Keratinocyte (primary cell): Measurements from ENCODE around the gene CDKN2C. TPM values are rescaled to one million over a fixed set of nuclear protein-coding genes. Genes with fewer than 3 reads are reported as not detected.

ENCODE experiments used
- DNase-seq: peaks from one replicate; pipeline ENCODE4 v3.0.0-alpha.2; 2011; ENCODE audit warnings: low read depth, missing footprints, low spot score
- FAIRE-seq: peaks from 2 replicates; lab custom pipeline; 2011; peaks lifted over from hg19 to GRCh38; lab: Jason Lieb, UNC
- H2AFZ ChIP-seq: 2 replicates; pipeline ENCODE4 v1.6.0; 2012; ENCODE audit warnings: low read length, control low read depth, inconsistent platforms; ENCODE audit not compliant: control insufficient read depth
- H3K27ac ChIP-seq: 2 replicates; pipeline ENCODE4 v1.5.1; 2011; ENCODE audit warnings: low read length; ENCODE audit not compliant: control insufficient read depth, insufficient read depth
- H3K27me3 ChIP-seq: 3 replicates; pipeline ENCODE4 v1.6.0; 2011; ENCODE audit warnings: low read length; ENCODE audit not compliant: control insufficient read depth, insufficient read depth; ENCODE audit errors: extremely low read depth
- H3K36me3 ChIP-seq, 2 experiments: 2 replicates in 1 of 2; 3 replicates in 1 of 2; pipeline ENCODE4 v1.5.1; 2011; ENCODE audit warnings: low read length in 2 of 2, mild to moderate bottlenecking in 1 of 2; ENCODE audit not compliant: control insufficient read depth in 2 of 2, insufficient read depth in 2 of 2; ENCODE audit errors: extremely low read depth in 1 of 2
- H3K4me1 ChIP-seq: 3 replicates; pipeline ENCODE4 v1.5.1; 2011; ENCODE audit warnings: low read length; ENCODE audit not compliant: control insufficient read depth, insufficient read depth; ENCODE audit errors: extremely low read depth
- H3K4me2 ChIP-seq: 3 replicates; pipeline ENCODE4 v1.6.0; 2011; ENCODE audit warnings: low read depth, low read length; ENCODE audit not compliant: control insufficient read depth, insufficient read depth; ENCODE audit errors: extremely low read depth
- H3K4me3 ChIP-seq, 3 experiments: fragments of 200-600 bp in 1 of 3; sonication (generic) in 1 of 3; 2 replicates in 2 of 3; 3 replicates in 1 of 3; pipeline ENCODE4 v1.5.1; 2011 to 2016; ENCODE audit warnings: low read length in 3 of 3, mild to moderate bottlenecking in 3 of 3, control low read depth in 2 of 3, inconsistent platforms in 1 of 3, low read depth in 1 of 3, mixed read lengths in 1 of 3, mixed run types in 1 of 3, moderate library complexity in 1 of 3; ENCODE audit not compliant: control insufficient read depth in 2 of 3, insufficient read depth in 2 of 3; ENCODE audit errors: extremely low read depth in 1 of 3
- H3K79me2 ChIP-seq: 2 replicates; pipeline ENCODE4 v1.6.0; 2012; ENCODE audit warnings: low read length; ENCODE audit not compliant: control insufficient read depth, insufficient read depth
- H3K9ac ChIP-seq: 3 replicates; pipeline ENCODE4 v1.6.0; 2011; ENCODE audit warnings: low read length; ENCODE audit not compliant: control insufficient read depth, insufficient read depth; ENCODE audit errors: extremely low read depth
- H3K9me1 ChIP-seq: 3 replicates; pipeline ENCODE4 v1.6.0; 2011; ENCODE audit warnings: low read length; ENCODE audit not compliant: control insufficient read depth, insufficient read depth; ENCODE audit errors: extremely low read depth
- H3K9me3 ChIP-seq: 2 replicates; pipeline ENCODE4 v1.5.1; 2012; ENCODE audit warnings: low read depth, low read length; ENCODE audit not compliant: control insufficient read depth
- H4K20me1 ChIP-seq: 3 replicates; pipeline ENCODE4 v1.6.0; 2011; ENCODE audit warnings: low read length; ENCODE audit not compliant: control insufficient read depth, insufficient read depth; ENCODE audit errors: extremely low read depth
- CTCF ChIP-seq, 3 experiments: IDR thresholded peaks in 1 of 3; conservative IDR thresholded peaks in 1 of 3; optimal IDR thresholded peaks in 1 of 3; 2 replicates in 2 of 3; 3 replicates in 1 of 3; pipeline versions ENCODE3 to v1.5.1; 2011; ENCODE audit warnings: low read length in 3 of 3, mild to moderate bottlenecking in 3 of 3, moderate library complexity in 2 of 3, control low read depth in 1 of 3, inconsistent platforms in 1 of 3; ENCODE audit not compliant: insufficient read depth in 2 of 3; ENCODE audit errors: extremely low read depth in 1 of 3
- EZH2 ChIP-seq: IDR thresholded peaks from one replicate; pipeline ENCODE4 v1.6.1; 2012; ENCODE audit warnings: inconsistent platforms, mild to moderate bottlenecking, low read length, moderate library complexity
- dilution Hi-C: fragments of 300-500 bp; cut with MboI; formaldehyde crosslinking; loops from one replicate; pipeline ENCODE4 v1.7.0; 2020; ENCODE audit warnings: low sequenced_read_pairs; ENCODE audit not compliant: extremely low pct_ligation_motif_present
- polyA plus RNA-seq, 5 experiments: library from polyadenylated mRNA; depleted of rRNA in 3 of 5; stranded (reverse) in 3 of 5; stranded (forward) in 1 of 5; unstranded in 1 of 5; fragments of >200 nt; gene quantifications; 1 replicate in 1 of 5; 2 replicates in 3 of 5; 3 replicates in 1 of 5; pipeline versions ENCODE4 v1.2.1 to v1.2.3, GENCODE V29; 2011 to 2012; ENCODE audit warnings: missing spikeins in 2 of 5, low read depth in 1 of 5, low replicate concordance in 1 of 5

Gene CDKN2C
- polyA plus RNA-seq, 1 donor (not counting 4 experiments of a cell fraction or from before 2014, with no cell fraction given), result 1.3 TPM

DNA sequence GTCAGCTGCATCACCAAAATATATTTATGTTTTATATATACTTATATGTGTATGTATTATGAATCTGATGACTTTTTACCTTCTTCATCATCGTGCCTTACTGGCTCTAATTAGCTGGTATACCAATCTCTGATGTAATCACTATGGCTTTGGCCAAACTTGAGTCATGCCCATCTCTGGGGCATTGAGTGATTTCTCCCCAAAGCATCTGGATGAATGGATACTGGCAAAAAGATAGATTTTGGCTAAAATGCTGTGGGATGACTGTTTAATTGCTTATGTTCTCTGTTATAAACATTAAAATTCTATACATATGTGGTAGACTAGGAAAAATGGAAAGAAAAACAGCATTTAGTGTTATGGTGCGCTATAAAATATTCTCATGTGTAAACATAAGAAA is 19.6 kb downstream of the CDKN2C start:
- DNase-seq (no peak), FAIRE-seq (no peak)
- Histone ChIP-seq H3K9me3 (no peaks in the 10 kb centered on the region), H3K4me3 (no peak overlapping the region), H3K9me1 (no peaks in the 10 kb centered on the region), H3K36me3 (no peaks in the 10 kb centered on the region), H3K27ac (no peak overlapping the region), H3K27me3 (no peaks in the 10 kb centered on the region), H3K79me2 (no peaks in the 10 kb centered on the region), H3K4me2 (no peak overlapping the region), H2AFZ (no peak overlapping the region), H3K9ac (no peak overlapping the region), H3K4me1 (no peaks in the 10 kb centered on the region), H4K20me1 (no peaks in the 10 kb centered on the region)
- dilution Hi-C loops, result no loop called here
- TF ChIP-seq CTCF (optimal IDR thresholded peaks at IDR 0.05 in 1 of 3, IDR thresholded peaks at IDR 0.05 in 1 of 3, conservative IDR thresholded peaks at IDR 0.05 in 1 of 3; ENCODE audit: extremely low read depth in 1 of 3, insufficient read depth in 2 of 3, low read length in 3 of 3) (no peak), EZH2 (no peak)

DNA sequence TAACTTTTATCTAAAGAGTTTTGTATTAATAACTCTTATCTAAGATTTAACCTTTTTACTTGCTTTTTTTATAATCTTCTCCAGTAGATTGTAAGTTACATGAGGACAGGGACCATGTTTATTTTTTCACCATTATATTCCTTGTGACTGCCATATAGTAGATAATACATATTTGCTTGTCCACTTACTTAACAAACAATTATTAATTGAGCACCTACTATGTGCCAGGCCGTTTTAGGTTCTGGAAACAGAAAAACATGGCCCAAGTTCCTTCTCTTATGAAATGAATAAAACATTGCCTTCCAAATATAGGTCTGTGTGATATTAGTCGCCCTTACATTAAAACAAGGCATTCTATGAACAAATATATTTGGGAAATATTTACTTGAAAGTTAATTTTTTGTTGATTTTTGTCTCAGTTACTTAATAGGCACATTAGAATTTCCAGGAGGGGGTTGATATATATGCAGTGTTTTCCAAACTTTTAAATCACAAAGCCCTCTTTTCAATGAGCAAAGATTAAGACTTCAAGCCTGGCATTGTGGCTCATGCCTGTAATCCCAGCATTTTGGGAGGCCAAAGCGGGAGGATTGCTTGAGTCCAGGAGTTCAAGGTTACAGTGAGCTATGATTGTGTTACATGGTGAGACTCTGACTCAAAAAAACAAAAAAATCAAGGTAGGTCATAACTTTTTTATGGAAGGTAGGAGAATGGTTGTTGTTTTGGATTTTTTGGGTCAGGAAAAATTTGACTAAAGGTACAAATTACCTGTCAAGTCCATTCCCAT is 22.7 kb downstream of the CDKN2C start:
- Histone ChIP-seq H3K9me1 (no peaks in the 10 kb centered on the region), H3K36me3 (no peaks in the 10 kb centered on the region), H3K27me3 (no peaks in the 10 kb centered on the region), H2AFZ (no peak overlapping the region), H3K4me1 (no peaks in the 10 kb centered on the region), H4K20me1 (no peaks in the 10 kb centered on the region), H3K9me3 (no peaks in the 10 kb centered on the region), H3K4me3 (no peak overlapping the region), H3K4me2 (no peak overlapping the region), H3K27ac (no peak overlapping the region), H3K9ac (no peak overlapping the region), H3K79me2 (no peaks in the 10 kb centered on the region)
- dilution Hi-C loops, result no loop called here
- no peak for TF ChIP-seq CTCF (optimal IDR thresholded peaks at IDR 0.05 in 1 of 3, IDR thresholded peaks at IDR 0.05 in 1 of 3, conservative IDR thresholded peaks at IDR 0.05 in 1 of 3; ENCODE audit: extremely low read depth in 1 of 3, insufficient read depth in 2 of 3, low read length in 3 of 3)
- no peak for TF ChIP-seq EZH2
- FAIRE-seq (no peak), DNase-seq (no peak)
